Limb (tissue), 2 donors: ENCODE data around the gene GTF2A1L.
A peak's percentile ranks its signal among the peaks of the same experiment; 100 is the strongest.
"Not testable (repeated sequence)": the region's sequence is repeated elsewhere in the genome, so short reads cannot be mapped to it uniquely, and the experiment has no call there.

ENCODE experiments used
- DNase-seq, 2 donors: peaks; one replicate each; pipeline ENCODE4 v3.0.0-alpha.2; 2016; ENCODE audit errors: extremely low spot score in 2 of 2

Gene GTF2A1L, protein sequence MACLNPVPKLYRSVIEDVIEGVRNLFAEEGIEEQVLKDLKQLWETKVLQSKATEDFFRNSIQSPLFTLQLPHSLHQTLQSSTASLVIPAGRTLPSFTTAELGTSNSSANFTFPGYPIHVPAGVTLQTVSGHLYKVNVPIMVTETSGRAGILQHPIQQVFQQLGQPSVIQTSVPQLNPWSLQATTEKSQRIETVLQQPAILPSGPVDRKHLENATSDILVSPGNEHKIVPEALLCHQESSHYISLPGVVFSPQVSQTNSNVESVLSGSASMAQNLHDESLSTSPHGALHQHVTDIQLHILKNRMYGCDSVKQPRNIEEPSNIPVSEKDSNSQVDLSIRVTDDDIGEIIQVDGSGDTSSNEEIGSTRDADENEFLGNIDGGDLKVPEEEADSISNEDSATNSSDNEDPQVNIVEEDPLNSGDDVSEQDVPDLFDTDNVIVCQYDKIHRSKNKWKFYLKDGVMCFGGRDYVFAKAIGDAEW

DNA sequence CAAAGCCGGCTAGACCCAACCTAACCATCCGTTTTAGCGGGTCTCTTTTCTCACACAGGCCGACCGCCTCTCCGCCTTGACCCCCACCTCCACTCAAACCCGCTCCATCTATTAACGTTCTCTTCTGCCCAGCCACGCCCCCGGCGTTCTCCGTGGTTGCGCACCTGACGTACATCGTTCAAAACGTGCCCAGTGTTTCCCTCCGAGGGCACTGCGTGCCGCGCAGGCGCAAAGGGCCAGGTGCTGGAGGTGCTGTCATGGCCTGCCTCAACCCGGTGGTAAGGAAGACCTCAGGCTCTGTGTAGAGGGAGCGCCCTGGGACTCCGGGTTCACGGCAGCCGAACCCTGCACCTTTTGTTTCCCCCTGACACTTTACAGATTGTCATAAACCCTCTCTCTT lies at the start of gene GTF2A1L:
GTF2A1L (plus strand) TSS at position 239 of the 400 bp plus-strand sequence; CDS start at position 258, 19 bp downstream.
- no peak for DNase-seq

DNA sequence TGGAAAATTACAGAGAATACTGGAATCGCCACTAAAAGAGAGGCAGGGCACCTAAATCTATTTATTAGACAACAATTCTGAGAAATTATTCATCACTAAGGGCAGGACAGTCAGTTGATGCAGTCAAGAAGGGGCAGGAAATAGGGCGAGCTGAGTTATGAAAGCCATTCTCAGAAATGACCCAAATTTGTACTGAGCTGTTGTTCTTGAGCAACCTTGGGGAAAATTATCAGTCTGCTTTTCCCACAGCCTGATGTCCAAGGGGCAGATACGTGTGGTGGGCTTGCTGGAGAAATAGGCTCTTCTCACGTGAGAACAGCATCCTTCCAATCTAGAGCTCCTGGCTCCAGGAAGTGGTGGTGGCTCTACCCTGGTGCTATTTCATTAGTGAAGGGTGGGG lies 49.1 kb upstream of the GTF2A1L start:
- DNase-seq, result no peak

DNA sequence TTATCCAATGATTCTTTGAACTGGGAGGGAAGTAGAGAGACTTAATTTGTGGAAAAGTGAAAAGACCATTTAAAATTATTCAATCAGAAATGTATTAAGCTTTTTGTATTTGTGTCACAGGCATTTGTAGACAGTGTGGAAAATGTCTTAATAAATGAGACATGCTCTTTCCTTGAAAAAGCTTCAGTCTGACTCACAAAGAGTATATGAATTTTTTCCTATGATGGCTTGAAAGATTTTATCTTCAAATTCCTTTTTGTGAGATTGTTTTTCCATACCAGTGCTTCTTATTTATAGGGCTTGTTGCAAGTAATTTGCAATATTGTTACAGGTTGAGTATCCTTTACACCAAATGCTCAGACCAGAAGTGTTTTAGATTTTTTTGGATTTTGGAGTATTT lies 48.2 kb upstream of the GTF2A1L start:
- DNase-seq, result no peak

DNA sequence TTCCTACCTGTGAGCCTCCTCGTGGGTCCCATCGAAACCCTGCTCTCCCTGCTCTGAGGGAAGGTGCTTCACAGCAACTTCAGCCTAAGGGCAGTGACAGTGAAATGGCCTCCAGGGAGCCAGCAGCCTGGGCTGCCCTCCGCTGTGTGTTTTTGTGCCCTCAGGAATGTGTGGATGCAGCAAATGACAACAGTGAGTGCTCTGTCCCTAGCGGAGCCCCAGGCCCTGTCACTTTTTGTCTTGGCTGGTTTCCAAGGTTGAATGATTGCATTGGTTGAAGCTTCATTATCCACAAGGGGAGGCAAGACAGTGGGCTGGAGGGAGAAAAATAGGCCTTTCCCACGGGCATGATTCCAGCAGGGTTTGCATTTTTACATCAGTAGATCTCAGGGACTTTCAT lies 44.8 kb upstream of the GTF2A1L start:
- DNase-seq, result peak in 1 of 2 donors; percentile 48

DNA sequence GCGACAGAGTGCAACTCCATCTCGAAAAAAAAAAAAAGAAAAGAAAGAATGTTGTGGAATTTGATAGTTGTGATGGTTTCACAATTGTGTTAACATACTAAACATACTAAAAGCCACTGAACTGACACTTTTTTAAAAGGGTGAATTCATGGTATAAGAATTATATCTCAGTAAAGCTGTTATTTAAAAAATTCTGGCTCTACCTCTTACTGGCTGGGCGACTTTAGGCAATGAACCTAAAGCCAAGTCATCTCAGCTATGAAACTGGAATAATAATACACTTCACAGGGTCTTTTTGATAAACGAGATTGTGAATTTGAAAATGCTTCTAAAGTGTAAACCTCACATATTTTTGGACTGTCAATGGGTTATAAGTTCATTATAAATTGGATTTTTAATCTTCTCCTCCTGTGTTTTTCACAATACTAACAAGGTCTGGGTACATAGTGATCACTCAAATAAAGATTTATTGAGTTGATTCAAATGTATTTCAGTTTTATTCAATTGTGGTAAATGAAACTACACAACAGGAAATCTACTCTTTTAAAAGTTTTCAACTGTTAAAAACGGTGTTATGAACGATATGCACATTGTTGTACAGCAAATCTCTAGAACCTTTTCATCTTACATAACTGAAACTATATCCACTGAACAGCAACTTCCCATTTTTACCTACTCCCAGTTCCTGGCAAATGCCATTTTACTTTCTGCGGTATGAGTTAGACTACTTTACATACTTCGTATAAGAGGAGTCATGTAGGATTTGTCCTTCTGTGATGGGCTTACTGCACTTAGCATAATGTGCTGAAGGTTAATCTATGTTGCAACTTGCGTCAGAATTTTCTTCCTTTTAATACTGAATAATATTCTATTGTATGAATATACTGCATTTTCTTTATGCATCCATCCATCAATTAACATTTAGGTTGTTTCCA lies 43.0 kb upstream of the GTF2A1L start:
- no peak for DNase-seq

DNA sequence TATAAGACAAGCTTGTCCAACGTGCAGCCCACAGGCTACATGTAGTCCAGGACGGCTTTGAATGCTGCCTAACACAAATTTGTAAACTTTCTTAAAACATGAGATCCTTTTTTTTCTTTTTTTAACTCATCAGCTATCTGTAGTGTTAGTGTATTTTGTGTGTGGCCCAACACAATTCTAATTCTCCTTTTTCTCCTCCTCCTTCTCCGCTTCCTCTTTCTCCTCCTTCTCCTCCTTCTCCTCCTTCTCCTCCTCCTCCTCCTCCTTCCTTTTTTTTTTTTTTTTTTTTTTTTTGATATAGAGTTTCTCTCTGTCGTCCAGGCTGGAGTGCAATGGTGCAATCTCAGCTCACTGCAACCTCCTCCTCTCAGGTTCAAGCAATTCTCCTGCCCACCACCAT lies 39.3 kb upstream of the GTF2A1L start:
- DNase-seq, result no peak

DNA sequence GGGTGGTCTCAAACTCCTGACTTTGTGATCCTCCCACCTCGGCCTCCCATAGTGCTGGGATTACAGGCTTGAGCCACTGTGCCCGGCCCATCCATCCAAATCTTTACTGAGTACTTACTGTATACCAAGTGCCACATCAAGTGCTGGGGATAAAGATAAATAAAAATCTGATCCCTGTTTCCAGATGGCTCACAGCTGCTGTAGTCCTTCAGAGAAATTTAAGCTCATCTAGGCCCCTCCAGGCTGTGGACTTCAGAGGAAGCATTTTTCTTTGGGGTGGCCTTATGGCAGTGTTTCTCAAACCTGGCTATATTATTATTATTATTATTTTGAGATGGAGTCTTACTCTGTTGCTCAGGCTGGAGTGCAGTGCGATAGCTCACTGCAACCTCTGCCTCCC lies 33.7 kb upstream of the GTF2A1L start:
- DNase-seq, result no peak

DNA sequence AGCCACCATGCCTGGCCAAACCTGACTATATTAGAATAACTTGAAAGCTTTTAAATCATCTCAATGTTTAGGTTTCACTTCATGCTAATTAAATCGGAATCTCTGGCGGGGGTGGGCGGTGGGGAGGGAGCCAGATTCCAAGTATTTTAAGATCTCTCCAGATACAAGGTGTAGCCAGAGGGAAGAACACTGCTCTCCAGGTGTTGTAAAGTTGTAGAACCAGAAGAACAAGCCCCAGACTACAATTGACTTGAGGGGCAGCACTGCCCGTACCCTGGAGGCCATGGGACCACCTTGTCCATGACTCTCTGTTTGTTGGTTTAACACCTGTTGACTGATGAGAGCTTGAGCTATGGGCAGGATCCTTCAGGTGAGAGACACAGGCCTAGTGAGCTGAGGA lies 33.1 kb upstream of the GTF2A1L start:
- DNase-seq, result no peak

DNA sequence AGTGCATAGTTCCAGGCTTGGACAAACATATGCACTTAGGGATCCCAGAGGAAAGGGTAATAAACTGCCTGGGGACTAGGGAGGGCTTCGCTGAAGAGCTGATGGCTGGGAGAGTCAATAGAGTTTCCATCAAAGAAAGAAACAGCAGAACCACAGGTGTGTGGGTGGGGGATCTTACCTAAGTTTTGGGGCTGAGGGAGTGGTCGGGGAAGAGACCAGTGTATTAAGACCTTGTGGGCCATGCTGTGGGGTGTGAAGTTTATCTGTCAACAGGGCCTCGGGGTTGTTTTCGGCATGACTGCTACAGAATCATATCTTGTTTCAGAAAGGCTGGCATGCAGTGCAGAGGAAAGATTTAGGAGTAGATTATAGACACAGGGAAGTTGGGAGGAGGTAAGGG lies 31.2 kb upstream of the GTF2A1L start:
- DNase-seq, result no peak

DNA sequence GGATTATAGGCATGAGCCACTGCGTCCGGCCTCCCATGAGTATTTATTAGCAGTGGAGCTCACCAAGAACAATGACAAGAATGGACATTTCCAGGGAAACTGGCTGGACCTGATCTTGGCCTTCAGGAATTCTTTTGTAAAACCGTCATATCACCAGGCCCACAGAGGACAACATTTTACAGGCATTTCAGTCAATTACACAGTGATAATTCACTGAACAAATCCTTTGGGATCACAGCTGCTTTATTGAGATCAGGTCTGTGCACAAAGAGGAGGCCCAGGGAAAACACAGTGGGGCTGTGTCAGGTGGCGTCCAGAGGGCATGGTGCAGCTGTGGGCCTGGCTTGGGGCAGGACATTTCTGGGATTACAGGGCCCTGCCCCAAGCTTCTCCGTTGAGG lies 30.1 kb upstream of the GTF2A1L start:
- DNase-seq, result no peak

DNA sequence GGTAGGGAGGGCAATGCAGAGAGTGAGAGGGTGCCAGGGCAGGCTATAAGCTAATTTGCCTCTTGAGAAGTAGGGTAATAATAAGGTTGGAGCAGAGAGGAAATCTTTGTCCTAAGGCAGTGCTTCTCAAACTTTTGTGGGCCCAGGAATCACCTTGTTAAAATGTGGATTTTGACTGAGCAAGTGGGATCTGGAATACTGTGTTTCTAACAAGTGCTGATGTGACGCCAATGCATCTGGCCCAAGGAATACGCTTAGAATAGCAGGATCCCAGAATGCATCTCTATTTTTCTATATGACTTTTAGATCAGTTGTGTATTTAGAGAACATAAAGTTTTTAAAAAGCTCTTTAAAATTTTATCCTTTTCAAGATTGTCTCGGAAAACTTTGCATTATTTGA lies 29.7 kb upstream of the GTF2A1L start:
- DNase-seq, result no peak

DNA sequence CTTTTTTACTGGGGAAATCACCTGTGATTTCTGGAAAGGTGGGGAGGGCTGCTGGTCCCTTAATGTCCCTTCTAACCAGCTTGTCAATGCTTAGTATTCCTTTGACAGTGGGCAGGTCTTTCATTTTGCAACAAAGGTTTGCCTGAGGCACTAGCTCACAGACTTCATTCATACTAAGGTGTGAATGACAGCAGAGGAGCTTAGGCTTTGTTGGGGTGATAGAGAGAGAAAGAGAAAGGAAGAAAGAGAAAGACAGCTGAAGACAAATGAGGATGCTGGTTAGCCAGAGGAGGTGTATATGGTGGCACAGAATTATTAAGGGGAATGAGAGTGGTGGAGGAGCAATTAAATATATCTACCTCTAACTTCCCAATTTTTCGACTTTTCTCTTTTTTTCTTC lies 28.9 kb upstream of the GTF2A1L start:
- no peak for DNase-seq

DNA sequence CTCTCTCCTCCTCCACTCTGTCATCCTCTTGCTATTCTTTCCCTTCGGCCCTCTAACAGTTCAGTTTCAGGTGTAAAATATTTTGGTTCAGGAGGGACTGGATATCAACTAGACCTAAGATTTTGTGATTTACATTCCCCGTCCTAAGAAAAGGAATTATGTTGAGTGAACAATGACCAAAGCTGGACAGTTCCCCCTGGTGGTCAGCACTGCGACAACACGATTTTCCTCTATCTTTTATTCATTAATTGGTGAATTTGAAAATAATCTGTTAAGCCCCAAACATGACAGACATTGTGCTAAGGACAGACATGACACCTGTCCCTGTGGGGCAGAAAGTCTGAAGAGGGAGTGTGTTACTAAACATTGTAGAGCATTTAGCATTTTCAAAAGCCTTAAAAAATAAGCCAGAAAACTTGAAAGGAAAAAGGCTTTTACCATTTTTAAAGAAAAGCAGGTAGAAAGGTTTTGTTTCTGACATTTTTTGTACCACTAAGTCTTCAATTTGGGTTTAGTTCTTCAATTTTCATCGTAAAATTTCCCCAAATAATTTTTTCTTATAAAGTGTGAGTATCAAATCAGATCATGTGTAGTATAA lies 28.4 kb upstream of the GTF2A1L start:
- peak; percentile 48 to 59 for DNase-seq

DNA sequence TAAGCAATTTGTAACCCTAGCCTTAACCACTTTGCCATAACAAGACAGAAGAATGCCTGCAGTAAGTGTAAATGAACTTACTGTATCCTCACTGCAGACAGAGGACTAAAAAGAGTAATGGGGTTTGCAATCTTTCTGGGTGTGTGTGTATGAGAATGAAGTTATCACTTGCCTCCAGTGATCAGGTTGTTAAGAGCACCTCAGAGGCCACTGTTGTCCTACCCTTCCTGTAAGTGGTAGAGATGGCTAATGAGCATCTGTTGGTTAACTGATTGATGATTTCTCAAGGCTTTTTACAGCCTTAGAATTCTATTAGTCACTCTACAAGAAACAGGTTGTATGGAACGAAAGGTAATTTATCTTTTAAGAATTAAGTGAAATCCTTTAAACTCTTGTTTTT lies 27.6 kb upstream of the GTF2A1L start:
- DNase-seq, result no peak

DNA sequence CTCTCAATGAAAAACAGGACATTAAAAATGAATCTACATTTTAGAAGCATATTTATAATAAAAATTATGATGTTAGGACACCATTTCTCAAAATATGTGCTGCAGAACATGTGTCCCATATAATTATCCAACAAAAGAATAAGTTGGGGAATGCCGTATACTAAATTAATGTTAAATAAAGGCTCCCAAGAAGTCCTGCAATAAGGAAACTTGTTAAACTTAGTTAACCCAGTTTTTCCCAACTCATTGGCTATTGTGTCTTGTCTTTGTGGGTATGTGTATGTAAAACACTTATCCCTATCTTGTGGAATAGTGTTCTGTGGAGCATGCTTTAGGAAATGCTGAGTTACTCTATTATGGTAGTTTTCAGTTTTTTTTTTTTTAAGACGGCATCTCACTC lies 25.6 kb upstream of the GTF2A1L start:
- DNase-seq, result no peak

DNA sequence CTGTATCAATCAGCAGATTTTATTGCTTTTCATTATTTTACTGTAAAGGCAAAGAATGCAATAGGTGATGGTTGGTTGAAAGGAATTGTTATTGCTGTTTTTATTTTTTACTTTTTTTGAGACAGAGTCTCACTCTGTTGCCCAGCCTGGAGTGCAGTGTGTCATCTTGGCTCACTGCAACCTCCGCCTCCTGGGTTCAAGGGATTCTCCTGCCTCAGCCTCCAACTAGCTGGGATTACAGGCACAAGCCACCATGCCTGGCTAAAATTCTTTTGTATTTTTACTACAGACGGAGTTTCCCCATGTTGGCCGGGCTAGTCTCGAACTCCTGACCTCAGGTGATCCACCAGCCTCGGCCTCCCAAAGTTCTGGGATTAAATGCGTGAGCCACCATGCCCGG lies 20.9 kb upstream of the GTF2A1L start:
- DNase-seq, result not testable (repeated sequence)

DNA sequence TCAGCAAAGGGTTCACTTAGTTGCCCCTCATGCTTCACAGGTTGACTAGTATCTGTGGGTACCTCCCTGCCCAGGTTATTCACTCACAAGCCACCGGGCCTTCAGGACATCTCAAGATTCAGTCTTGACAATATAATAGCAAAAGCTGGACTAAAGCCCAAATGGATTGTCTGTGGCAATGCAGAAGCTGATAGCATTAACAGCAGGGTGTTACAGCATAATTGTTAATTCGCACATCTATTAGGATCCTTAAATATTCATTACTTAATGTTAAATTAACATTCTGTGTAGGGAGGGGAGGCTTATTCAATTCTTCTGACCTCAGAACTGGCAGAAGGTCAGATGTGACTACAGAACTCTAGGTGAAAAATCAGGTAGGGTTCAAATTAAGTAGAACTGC lies 20.2 kb upstream of the GTF2A1L start:
- DNase-seq, result no peak

DNA sequence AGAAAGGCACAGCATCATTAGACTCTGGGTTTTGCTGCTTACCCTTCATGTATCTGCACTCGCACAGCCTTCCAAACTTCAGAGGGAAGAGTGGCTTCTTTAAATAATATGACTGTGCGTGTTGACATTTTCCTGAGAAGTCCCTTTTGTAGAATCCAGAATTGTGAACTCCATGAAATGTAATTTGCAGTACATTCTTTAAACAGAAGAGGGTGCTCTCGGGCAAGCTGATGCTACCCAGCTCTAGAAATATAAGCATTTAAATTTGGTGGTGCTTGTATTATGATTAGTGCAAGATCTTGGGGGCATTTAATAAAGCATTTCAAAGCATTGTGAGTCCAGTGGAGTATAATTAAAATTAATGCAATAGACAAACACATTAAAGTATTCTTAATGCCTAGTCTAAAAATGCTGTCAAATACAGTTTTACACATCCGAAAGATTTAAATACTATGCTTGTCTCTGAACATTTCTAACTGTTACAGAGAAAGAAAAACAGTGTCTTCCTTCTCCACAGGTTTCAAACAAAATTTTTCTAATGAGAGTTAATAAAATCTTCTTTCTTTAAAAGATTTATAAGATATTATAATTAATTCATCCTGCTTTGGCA lies 17.3 kb upstream of the GTF2A1L start:
- DNase-seq, result peak in 1 of 2 donors; percentile 67

DNA sequence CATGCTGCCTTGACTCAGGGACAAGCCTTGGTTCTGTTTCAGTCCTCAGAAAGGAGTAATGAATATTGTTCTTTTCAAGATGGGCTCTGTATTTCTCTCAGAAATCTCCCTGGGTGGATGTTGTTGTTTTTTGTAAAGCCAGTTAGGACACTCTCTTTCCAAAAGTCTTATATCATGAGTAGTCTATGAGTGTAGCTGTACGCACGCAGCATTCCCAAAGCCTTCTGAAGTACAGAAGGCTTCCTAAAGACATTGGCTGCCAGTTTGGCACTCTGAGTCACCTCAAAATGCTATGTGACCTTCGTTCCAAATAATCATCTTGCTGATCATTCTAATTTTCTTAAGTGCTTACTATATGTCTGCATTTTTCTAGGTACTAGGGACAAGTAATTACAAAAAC lies 16.7 kb upstream of the GTF2A1L start:
- DNase-seq, result no peak

DNA sequence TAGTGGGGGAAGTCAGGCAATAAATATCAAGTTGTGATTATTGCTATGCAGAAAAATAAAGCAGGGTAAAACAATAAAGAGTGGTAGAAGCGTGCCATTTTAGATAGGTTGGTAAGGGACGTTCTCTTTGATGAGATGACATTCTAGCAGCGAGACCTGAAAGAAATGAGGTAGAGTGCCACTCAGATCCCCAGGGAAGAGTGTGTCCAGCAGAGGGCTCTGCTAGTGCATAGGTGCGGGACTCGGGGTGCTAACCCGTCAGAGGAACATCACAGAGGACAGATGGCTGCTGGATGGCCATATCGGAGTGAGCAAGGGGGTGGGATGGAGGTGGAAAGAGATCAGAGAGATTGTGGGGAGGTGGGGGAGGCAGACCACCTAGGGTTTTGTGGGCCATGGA lies 16.3 kb upstream of the GTF2A1L start:
- DNase-seq, result no peak

DNA sequence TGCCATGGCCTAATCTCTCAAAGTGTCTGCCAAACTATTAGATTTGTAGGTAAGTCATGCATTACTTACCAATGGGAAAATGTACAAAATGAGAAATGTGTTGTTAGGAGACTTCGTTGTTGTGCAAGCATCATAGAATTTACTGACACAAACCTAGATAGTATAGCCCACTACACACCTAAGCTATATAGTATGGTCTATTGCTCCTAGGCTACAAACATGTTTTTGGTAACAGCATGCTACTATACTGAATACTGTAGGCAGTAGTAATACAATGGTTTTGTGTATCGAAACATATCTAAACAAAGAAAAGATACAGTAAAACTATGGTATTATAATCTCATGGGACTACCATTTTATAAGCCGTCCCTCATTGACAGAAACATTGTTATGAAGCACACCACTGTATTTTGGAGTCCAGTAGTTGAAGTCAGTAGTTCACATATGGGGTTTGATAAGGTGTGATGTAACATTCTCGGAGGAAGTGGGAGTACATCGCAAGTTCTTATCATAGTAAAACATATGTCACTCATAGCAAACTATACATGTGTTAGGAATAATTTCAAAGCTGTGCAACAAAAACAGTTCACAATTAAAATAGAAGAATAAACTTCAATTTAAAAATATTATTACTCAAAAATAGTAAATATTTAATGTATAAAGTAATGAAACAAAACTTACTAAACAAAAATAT lies 12.0 kb upstream of the GTF2A1L start:
- DNase-seq, result no peak
